Muscle of arm (tissue), 12 donors: ENCODE results near the gene EVA1A. TPM values are rescaled to one million over a fixed set of nuclear protein-coding genes. Genes with fewer than 3 reads are reported as not detected.
"Not testable (repeated sequence)": the region's sequence is repeated elsewhere in the genome, so short reads cannot be mapped to it uniquely, and the experiment has no call there.

ENCODE experiments used
- DNase-seq: peaks from one replicate; pipeline ENCODE4 v3.0.0-alpha.2; 2013
- polyA plus RNA-seq, 12 donors: library from polyadenylated mRNA; unstranded; fragments of 120-200 nt; gene quantifications; one replicate each; pipeline ENCODE4 v1.2.1, GENCODE V29; 2013; ENCODE audit not compliant: insufficient read length in 12 of 12

The EVA1A gene
- polyA plus RNA-seq, 12 donors: 4.8 to 26.7 (median 6.2) TPM; not detected in 1

GRCh38 chr2:75489721-75490120, 71.0 kb downstream of the EVA1A start:
- DNase-seq: no peak

GRCh38 chr2:75488157-75488556, 72.6 kb downstream of the EVA1A start:
- no peak for DNase-seq

DNA sequence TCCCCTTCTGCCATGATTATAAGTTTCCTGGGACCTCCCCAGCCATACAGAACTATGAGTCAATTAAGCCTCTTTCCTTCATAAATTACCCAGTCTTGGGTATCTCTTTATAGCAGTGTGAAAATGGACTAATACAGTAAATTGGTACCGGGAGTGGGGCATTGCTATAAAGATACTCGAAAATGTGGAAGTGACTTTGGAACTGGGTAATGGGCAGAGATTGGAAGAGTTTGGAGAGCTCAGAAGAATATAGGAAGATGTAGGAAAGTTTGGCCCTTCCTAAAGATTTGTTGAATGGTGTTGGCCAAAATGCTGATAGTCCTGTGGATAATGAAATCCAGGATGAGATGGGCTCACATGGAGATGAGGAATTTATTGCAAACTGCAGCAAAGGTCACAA, 74.0 kb downstream of the EVA1A start:
- not testable (repeated sequence) for DNase-seq

DNA sequence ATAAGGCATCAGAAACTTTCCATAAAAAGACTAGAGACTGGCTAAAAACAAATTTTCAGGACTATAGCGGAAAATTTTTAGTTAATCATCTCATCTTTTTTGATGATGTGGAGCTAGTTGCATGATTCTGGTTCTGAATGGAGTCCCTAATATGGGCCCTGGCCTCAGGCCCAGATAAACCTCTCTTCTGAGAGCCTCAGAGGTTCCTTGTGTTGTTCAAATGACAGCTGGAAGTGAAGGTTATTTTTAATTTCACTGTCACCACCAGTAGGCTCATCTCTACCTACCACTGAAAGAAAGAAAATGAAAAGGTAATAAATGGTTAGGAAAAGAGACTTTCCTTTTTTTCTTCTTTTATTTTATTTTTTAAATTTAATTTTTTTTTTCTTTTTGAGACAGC, 75.9 kb downstream of the EVA1A start:
- no peak for DNase-seq

DNA sequence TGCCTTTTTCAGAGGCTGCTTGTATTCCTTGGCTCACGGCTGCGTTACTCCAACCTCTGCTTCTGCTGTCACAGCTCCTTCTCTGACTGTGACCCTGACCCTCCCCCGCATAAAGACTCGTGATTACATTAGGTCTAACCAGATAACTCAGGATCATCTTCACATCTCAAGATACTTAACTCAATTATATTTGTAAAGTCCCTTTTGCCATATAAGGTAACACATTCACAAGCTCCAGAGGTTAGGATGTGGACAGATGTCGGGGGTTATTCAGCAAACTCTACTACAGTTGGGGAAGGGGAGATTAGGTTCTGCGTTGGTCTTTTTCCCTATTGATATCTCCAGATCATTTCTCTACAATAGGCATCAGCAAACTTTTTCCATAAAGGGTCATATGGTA, 76.9 kb downstream of the EVA1A start:
- no peak for DNase-seq

DNA sequence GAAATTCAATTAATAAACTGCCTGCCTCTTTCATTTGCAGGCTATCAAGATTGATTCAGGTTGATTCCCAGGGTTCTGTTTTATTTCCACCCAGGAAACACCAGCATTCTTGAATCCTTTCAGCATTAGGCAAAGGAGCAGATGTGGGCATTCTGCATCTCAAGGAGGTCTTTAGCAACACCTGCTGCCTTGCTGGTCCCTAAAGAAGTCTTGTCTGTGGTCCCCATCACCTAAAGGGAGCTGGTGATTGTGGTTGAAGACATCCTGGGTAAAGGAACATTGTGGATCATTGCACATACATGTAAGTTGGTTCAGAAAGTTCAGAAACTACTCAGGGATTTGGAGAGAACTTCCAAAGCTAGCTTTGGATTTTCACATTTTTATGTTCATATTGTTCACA, 78.3 kb downstream of the EVA1A start:
- DNase-seq: no peak

DNA sequence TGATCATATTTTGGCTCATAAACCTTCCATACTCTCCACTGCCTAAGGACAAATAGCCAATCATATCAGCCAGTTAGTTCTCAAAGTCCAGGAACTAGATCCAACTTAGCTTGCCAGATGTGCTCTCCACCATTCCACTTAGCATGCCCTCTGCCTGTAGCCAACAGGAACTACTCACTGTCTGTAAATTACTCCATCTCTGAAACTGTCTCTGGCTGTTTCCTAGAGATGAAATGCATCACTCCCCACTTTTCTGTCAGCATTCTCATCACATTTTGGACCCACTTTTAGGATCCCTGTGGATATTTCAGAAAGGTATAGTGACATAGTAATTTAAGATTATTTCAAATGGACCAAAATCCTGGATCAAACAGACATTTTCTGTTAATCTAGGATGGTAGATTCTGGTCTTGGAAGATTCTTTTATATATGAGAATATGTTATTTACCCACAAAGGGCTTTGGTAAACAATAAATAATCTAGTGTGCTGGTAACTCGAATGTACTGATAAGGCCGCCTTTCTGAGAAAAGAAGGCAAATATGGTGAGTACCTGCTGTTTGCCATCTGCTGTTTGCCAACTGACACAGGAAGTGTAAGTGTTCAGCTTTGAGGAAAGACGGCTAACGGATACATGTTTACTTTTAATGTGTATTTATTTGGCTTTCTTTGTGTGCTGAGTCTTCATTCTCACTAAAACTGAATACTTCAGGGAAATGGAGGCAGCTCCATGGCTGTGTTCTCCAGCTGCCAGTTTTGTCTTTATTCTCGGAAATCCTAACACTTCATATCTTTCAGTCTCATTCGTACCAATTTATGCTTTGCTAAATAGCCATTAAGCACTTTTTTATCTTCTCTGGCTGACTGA, 79.5 kb downstream of the EVA1A start:
- peak; percentile 39 for DNase-seq

DNA sequence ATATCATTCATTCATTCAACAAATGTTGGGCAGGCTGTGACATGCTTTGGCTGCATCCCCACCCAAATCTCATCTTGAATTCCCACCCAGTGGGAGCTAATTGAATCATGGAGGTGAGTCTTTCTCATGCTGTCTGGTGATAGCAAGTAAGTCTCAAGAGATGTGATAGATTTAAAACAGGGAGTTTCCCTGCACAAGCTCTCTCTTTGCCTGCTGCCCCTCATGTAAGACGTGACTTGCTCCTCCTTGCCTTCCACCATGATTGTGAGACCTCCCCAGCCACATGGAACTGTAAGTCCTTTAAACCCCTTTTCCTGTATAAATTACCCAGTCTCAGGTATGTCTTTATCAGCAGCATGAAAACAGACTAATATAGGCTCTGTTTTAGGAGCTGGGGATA, 83.0 kb downstream of the EVA1A start:
- not testable (repeated sequence) for DNase-seq

DNA sequence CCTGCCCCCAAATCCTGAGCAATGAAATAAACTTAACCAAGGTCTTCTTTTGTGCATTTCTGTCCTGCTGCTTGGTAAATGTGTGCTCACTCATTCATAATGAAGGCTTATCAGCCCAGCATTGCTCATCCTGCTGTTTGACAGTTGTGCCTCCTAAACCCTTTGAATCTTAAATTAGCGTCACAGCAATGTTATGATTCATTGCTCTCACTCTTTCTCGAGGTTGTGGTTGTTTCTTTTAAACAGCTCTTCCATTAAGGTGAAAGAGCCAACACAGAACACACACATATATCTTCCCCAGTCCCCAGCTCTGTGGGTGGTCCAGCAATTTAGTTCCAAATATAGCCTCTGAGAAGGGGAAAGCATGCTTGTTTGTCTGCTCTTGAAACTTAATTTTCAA, 84.0 kb downstream of the EVA1A start:
- DNase-seq: peak; percentile 35

DNA sequence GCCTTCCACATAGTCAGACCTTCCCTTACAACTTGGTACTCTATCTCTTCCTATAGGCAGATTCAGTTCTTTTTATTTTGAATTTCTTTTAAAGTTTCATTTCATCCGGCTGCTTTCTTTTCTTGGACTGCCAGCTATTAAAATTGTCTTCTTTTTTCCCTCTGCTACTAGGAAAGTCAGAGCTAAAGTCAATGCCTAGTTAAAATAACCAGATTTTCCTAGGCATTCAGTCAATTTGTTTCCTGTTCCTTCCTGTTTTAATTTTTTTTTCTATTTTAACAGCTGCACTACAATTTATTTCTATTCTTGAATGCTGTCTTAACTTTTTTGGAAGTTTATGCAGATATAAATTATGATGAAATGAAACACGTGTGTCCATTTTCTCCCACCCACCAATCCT, 84.8 kb downstream of the EVA1A start:
- no peak for DNase-seq

DNA sequence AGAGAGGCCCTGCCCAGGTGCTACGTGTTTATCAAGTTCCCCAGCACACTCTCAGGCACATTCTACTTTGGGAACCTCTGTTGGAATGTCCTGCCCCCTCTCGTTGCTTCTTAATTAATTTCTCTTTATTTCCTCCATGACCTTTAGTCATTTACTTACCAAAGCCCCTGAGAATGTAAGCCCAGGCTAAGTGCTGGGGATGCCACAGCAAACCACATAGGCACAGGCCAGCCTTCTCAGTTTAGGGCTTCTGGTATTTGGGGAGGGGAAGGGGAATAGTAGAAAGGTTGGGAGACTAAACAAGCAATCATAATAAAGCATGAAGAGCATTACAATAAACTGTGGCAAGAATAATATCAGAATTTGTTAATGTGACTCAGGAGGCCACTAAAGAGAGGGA, 85.7 kb downstream of the EVA1A start:
- DNase-seq: no peak

- no peak for DNase-seq
Observed at GRCh38 chr2:75474115-75474514, 86.6 kb downstream of the EVA1A start.

- no peak for DNase-seq
Observed at GRCh38 chr2:75466708-75467311, 93.9 kb downstream of the EVA1A start.

GRCh38 chr2:75465317-75465984, 95.3 kb downstream of the EVA1A start:
- no peak for DNase-seq

- no peak for DNase-seq
Observed at GRCh38 chr2:75464348-75464946, 96.3 kb downstream of the EVA1A start.

GRCh38 chr2:75462721-75463120, 98.0 kb downstream of the EVA1A start:
- DNase-seq: no peak

DNA sequence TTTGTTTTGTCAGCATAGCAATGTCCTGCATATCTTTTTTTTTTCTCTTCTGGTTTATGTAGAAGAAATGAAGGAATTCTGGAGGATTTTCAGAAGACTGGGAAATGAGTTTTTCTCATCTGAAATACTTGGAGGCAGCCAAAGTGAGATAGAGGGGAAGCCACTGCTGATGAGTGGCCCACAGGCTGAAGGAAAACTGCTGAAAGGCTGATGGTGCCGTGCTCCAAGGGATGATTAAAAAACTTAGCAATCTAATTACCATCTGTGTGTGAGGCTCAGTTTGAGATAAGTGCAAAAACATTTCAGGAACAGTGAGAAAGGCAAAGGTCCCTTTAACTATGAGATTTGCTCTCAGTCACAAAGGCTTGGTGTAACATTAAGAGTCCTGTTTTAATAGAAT, 98.5 kb downstream of the EVA1A start:
- DNase-seq: no peak

DNA sequence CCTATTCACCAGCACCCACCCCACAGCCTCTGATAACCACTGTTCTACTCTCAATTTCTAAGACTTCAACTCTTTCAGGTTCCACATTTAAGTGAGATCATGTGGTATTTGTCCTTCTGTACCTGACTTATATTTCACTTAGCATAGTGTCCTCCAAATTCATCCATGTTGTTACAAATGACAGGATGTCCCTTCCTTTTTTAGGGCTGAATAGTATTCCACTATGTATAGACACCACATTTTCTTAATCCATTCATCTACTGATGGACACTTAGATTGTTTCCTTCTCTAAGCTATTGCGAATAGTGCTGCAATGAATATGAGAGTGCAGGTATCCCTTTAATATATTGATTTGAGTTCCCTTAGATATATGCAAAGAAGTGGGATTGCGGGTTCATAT, 100.1 kb downstream of the EVA1A start:
- no peak for DNase-seq

GRCh38 chr2:75459565-75460310, 101.0 kb downstream of the EVA1A start:
- DNase-seq: no peak

GRCh38 chr2:75458201-75458600, 102.5 kb downstream of the EVA1A start:
- no peak for DNase-seq

DNA sequence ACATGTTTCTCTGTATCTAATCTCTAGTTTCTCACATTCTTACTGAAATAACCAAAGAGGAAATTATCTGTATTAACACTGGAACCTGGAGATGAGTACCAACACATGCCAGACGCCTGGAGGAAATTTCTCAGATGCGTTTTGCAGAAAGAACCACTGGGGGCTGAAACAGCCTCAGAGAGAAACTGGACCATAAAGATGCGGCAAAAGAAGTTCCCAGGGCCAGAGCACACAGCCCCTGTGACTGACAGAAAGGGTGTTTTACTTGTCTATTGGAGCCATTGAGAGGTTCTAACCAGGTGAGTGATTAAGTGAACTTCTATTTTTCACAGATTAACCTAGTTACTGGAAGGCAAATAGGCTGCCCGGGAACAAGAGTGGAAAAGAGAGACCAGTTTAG, 103.9 kb downstream of the EVA1A start:
- no peak for DNase-seq

- no peak for DNase-seq
Observed at GRCh38 chr2:75456111-75456510, 104.6 kb downstream of the EVA1A start.
